ENCODE data around the gene CYBA. TPM values are rescaled to one million over a fixed set of nuclear protein-coding genes. Genes with fewer than 3 reads are reported as not detected.

The CYBA gene
- total RNA-seq, 2 experiments from 2014 or later: 359 to 601 TPM

- Histone ChIP-seq H3K79me2 (ENCODE audit: insufficient read depth, low read depth, low read length) (no peaks in the 10 kb centered on the region), H3K4me2 (ENCODE audit: low read length) (no peak overlapping the region), H2AFZ (ENCODE audit: low read length) (no peak overlapping the region), H3K9me3 (ENCODE audit: low read length) (no peaks in the 10 kb centered on the region), H3K27ac (ENCODE audit: low read depth, low read length, poor library complexity, severe bottlenecking) (no peak overlapping the region), H3K4me1 (ENCODE audit: insufficient read depth, low read length, poor library complexity, severe bottlenecking) (peaks cover 29% of the 10 kb centered on the region), H3K36me3 (ENCODE audit: insufficient read depth, low read length) (peaks cover 25% of the 10 kb centered on the region), H3K9me2 (ENCODE audit: insufficient read depth, low read length) (no peaks in the 10 kb centered on the region), H4K20me1 (ENCODE audit: insufficient read depth, low read length) (no peaks in the 10 kb centered on the region), H3K4me3 (ENCODE audit: low read depth, low read length, poor library complexity, severe bottlenecking) (no peak overlapping the region)
- ChIA-PET POLR2A (interaction anchor here (1.4 kb wide), 1 partner anchor 62 kb away, joined by 4 read pairs; no protein-coding TSS in a partner anchor), CTCF (ENCODE audit: unreplicated experiment) (no interaction called here)
- intact Hi-C loops (cut with micrococcal nuclease; ENCODE audit: unreplicated experiment): loop anchor here (5.0 kb wide), 1 partner anchor 157 kb away; no protein-coding TSS in a partner anchor
- no peak for DNase-seq (ENCODE audit: low spot score)
- no TSS peak for BruUV-seq (replicated peaks)
- no peak for TF ChIP-seq CTCF (conservative IDR thresholded peaks at IDR 0.05; ENCODE audit: low read length)
- TF ChIP-seq EZH2phosphoT487 (IDR thresholded peaks at IDR 0.05; ENCODE audit: borderline replicate concordance, low read depth, low read length): no peak
These were observed 11.4 kb downstream of the CYBA start for GRCh38 chr16:88639231-88640038.

GRCh38 chr16:88638323-88639230, 12.3 kb downstream of the CYBA start, which contains the start of gene IL17C:
IL17C (plus strand) TSS chr16:88638572; CDS start chr16:88638642, 70 bp downstream.
- no peak for TF ChIP-seq CTCF (conservative IDR thresholded peaks at IDR 0.05; ENCODE audit: low read length)
- no peak for TF ChIP-seq EZH2phosphoT487 (IDR thresholded peaks at IDR 0.05; ENCODE audit: borderline replicate concordance, low read depth, low read length)
- Histone ChIP-seq H3K4me3 (ENCODE audit: low read depth, low read length, poor library complexity, severe bottlenecking) (no peak within 1 kb of the TSS), H3K9me3 (ENCODE audit: low read length) (no peaks in the 10 kb centered on the region), H4K20me1 (ENCODE audit: insufficient read depth, low read length) (no peaks in the 10 kb centered on the region), H3K4me1 (ENCODE audit: insufficient read depth, low read length, poor library complexity, severe bottlenecking) (peaks cover 38% of the 10 kb centered on the region), H3K36me3 (ENCODE audit: insufficient read depth, low read length) (peaks cover 19% of the 10 kb centered on the region), H3K79me2 (ENCODE audit: insufficient read depth, low read depth, low read length) (no peaks in the 10 kb centered on the region), H2AFZ (ENCODE audit: low read length) (no peak within 1 kb of the TSS), H3K4me2 (ENCODE audit: low read length) (0 out of 2 replicates have a peak within 1 kb of the TSS, but pooled peaks have one; percentile 8), H3K9me2 (ENCODE audit: insufficient read depth, low read length) (no peaks in the 10 kb centered on the region), H3K27ac (ENCODE audit: low read depth, low read length, poor library complexity, severe bottlenecking) (peak within 1 kb of the TSS; percentile 4)
- POLR2A ChIA-PET: interaction anchor here (1.4 kb wide), 1 partner anchor 62 kb away, joined by 4 read pairs; no protein-coding TSS in a partner anchor
- intact Hi-C loops (cut with micrococcal nuclease; ENCODE audit: unreplicated experiment): loop anchor here (5.0 kb wide), 1 partner anchor 156 kb away; no protein-coding TSS in a partner anchor
- BruUV-seq (replicated peaks): no TSS peak
- CTCF ChIA-PET (ENCODE audit: unreplicated experiment): no interaction called here
- DNase-seq (ENCODE audit: low spot score): peak; percentile 69
